ENCODE data around the gene PPP1R16B. TPM values are rescaled to one million over a fixed set of nuclear protein-coding genes. Genes with fewer than 3 reads are reported as not detected.
A peak's percentile ranks its signal among the peaks of the same experiment; 100 is the strongest.

PPP1R16B gene
- total RNA-seq, 2 experiments from 2014 or later = 78.8 to 84.0 TPM

DNA sequence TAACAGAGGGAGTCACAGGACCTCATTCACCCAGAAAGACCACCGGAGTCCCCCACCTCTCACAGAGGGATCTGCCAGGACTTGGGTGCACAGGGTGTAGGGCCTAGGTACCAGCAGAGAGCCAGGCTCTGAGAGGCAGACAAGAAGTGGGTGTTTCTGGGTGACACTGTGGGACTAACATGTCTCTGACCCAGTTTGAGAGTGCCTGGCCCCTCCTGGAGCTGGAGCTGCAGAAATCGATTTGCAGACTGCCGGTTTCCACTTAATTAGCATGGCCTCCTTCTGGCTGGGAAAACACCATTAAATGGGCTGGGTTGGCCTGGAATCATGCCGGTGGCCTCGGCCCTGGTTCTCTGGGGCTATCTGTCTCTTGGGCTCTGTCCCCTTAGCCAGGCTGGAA, 59.2 kb downstream of the PPP1R16B start:
- ChIA-PET POLR2A (no interaction called here), CTCF (no interaction called here)
- intact Hi-C loops (cut with DNase I, micrococcal nuclease) = no loop called here
- no peak overlapping the region for H3K27ac Mint-ChIP-seq
- no peak for DNase-seq
- no peaks in the 10 kb centered on the region for H3K9me3 Mint-ChIP-seq (ENCODE audit: low read depth)
- no peak overlapping the region for H3K4me3 Mint-ChIP-seq
- peaks cover 50% of the 10 kb centered on the region for H3K4me1 Mint-ChIP-seq
- no peak for ATAC-seq
- H3K36me3 Mint-ChIP-seq (ENCODE audit: low read depth) = peaks cover 17% of the 10 kb centered on the region
- H3K27me3 Mint-ChIP-seq = no peaks in the 10 kb centered on the region

DNA sequence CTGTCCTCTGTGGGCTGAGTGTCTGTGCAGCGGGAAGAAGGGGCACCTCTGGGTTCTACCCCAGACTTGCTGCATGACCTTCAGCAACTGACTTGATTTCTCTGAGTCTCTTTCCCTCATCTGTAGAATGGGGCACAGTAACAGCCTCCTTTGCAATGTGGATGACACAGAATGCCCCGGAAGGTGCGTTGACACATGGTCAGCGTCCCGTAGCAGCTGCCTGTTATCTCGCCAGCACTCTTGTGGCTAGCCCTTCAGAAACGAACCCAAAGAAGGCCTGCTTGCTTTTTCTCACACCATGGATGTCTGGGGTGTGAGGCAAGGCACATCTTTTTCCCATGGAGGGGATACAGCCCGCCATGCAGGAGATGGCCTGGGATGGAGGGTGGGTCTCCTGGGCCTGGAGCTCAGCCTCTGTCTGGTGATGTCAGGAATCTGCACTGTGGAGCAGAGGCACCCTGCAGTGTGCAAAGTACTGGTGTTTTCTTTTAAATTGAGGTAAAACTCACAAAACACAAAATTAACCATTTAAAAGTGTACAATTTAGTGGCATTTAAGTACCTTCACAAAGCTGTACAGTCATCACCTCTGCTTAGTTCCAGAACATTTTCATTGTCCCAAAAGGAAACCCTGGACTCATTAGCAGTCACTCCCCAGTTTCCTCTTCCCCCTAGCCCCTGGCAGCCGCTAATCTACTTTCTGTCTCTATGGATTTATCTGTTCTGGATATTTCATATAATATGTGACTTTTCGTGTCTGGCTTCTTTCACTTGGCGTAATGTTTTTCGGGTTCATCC, 61.0 kb downstream of the PPP1R16B start:
- Mint-ChIP-seq H3K27me3 (no peaks in the 10 kb centered on the region), H3K4me3 (no peak overlapping the region), H3K4me1 (peaks cover 55% of the 10 kb centered on the region), H3K9me3 (ENCODE audit: low read depth) (no peaks in the 10 kb centered on the region), H3K36me3 (ENCODE audit: low read depth) (peaks cover 17% of the 10 kb centered on the region), H3K27ac (no peak overlapping the region)
- CTCF ChIA-PET = interaction anchor here (0.6 to 1.4 kb wide), 5 partner anchors 17 to 390 kb away, joined by 3 to 7 read pairs (median 3); no protein-coding TSS in a partner anchor
- POLR2A ChIA-PET = no interaction called here
- intact Hi-C loops (cut with DNase I, micrococcal nuclease) = no loop called here
- DNase-seq (no peak), ATAC-seq (no peak)

DNA sequence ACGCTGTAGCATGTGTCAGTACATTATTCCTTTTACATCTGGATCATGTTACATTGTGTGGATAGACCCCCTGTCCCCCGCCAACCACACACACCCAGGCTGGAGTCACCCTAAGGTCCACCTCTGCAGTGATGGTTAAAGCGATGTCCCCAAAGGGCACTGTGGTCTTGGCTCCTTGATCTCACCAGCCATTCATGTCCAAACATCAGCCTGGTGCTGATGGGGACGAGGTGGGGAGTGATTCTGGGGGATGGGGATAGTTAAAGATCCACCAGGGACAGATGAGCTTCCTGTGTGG, 61.5 kb downstream of the PPP1R16B start:
- H3K27ac Mint-ChIP-seq = no peak overlapping the region
- H3K27me3 Mint-ChIP-seq = no peaks in the 10 kb centered on the region
- DNase-seq (no peak), ATAC-seq (no peak)
- H3K9me3 Mint-ChIP-seq (ENCODE audit: low read depth) = no peaks in the 10 kb centered on the region
- ChIA-PET CTCF (interaction anchor here (0.6 to 1.4 kb wide), 4 partner anchors 16 to 333 kb away, joined by 3 to 7 read pairs (median 3); no protein-coding TSS in a partner anchor), POLR2A (no interaction called here)
- H3K4me3 Mint-ChIP-seq = no peak overlapping the region
- peaks cover 57% of the 10 kb centered on the region for H3K4me1 Mint-ChIP-seq
- peaks cover 17% of the 10 kb centered on the region for H3K36me3 Mint-ChIP-seq (ENCODE audit: low read depth)
- intact Hi-C loops (cut with DNase I, micrococcal nuclease) = no loop called here

DNA sequence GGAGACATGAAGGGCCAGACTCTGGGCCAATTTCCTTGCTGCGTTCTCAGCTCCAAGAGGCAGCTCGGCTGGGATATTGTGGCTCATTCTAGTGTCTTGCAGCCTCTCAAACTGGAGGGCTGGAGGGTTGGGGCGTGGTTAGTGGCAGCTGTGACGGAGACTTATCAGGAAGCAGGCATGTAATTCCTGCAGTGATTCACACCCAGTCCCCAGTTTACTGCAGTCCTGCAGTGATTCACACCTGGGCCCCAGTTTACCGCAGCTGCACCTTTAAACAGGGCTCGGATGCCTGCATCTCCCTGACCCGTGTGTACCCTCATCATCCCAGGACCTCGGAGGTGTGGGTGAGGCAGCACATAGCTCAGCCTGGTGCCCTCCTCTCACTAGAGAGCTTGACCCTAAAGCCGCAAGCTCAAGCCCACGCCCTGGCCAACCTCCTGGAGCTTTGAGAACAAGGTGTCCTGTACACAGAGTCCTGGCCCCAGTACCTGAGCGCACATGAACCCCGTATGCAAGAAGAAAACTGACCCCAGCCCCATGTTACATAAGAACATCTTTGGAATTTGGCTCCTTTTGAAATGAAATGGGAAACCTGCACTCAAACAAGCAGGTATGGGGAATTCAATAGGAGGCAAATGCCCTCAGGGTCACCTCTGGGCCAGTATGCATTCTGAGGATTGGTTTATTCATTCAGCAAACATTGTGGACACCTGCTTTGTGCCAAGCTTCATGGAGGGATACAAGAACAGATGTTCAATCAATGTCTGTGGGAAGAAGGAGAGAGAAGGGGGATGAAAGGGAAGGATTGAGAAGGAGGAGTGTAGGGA, 65.4 kb downstream of the PPP1R16B start:
- Mint-ChIP-seq H3K27ac (peak overlapping the region; percentile 83), H3K9me3 (ENCODE audit: low read depth) (no peaks in the 10 kb centered on the region), H3K36me3 (ENCODE audit: low read depth) (peaks cover 19% of the 10 kb centered on the region), H3K27me3 (no peaks in the 10 kb centered on the region), H3K4me3 (peak overlapping the region; percentile 27), H3K4me1 (peaks cover 71% of the 10 kb centered on the region)
- intact Hi-C loops (cut with DNase I, micrococcal nuclease) = no loop called here
- ATAC-seq = peak; percentile 13
- ChIA-PET POLR2A (interaction anchor here (0.6 kb wide), 1 partner anchor 1662 kb away, joined by 3 read pairs; no protein-coding TSS in a partner anchor), CTCF (interaction anchor here (0.5 to 2.8 kb wide), 5 partner anchors 9 to 28 kb away, joined by 3 to 13 read pairs (median 3); no protein-coding TSS in a partner anchor)
- peak; percentile 73 for DNase-seq

DNA sequence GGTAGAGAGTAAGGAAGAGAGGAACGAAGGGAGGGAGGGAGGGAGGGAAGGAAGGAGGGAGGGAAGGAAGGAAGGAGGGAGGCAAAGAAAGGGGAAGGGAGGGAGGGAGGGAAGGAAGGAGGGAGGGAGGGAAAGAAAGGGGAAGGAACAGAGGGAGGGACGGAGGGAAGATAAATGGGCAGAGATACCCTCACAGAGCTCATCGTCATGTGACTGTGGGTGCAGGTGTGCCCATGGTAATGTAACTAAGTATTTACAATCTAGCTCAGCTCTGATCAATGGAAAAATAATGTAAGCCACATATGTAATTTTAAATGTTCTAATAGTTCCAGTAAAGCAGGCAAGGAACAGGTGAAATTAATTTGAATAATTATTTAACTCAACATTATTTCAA, 66.1 kb downstream of the PPP1R16B start:
- Mint-ChIP-seq H3K27me3 (no peaks in the 10 kb centered on the region), H3K9me3 (ENCODE audit: low read depth) (no peaks in the 10 kb centered on the region), H3K36me3 (ENCODE audit: low read depth) (peaks cover 19% of the 10 kb centered on the region), H3K4me1 (peaks cover 78% of the 10 kb centered on the region), H3K4me3 (no peak overlapping the region), H3K27ac (no peak overlapping the region)
- CTCF ChIA-PET = interaction anchor here (0.6 to 2.8 kb wide), 3 partner anchors 9 to 29 kb away, joined by 3 to 13 read pairs (median 3); no protein-coding TSS in a partner anchor
- intact Hi-C loops (cut with DNase I, micrococcal nuclease) = no loop called here
- ATAC-seq = no peak
- no peak for DNase-seq
- POLR2A ChIA-PET = no interaction called here

DNA sequence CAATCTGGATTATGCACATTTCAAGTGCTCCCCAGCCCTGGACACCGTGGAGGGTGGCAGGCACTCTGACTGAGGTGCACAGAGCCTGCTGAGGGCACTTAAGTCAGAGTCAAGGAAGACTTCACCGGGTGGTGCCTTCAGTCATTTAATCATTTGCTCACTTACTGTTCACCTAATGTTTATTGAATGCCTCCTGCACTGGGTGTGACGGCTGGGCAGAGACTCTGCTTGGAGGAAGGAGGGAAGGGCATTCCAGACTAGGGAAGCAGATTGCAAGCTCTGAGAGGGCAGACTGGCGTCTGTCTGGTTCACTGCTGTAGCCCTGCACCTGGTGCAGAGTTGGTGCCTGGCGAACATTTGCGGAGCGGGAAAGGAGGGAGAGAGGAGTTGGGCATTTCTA, 66.5 kb downstream of the PPP1R16B start:
- Mint-ChIP-seq H3K4me3 (peak overlapping the region; percentile 72), H3K27me3 (no peaks in the 10 kb centered on the region), H3K27ac (peak overlapping the region; percentile 96), H3K4me1 (peaks cover 82% of the 10 kb centered on the region), H3K9me3 (ENCODE audit: low read depth) (no peaks in the 10 kb centered on the region), H3K36me3 (ENCODE audit: low read depth) (peaks cover 19% of the 10 kb centered on the region)
- CTCF ChIA-PET = interaction anchor here (0.8 to 2.8 kb wide), 5 partner anchors 10 to 67 kb away, joined by 3 to 13 read pairs (median 10); partner anchors contain the start of gene PPP1R16B
- POLR2A ChIA-PET = interaction anchor here (1.2 to 1.4 kb wide), 2 partner anchors 14 to 29 kb away, joined by 3 to 9 read pairs; no protein-coding TSS in a partner anchor
- DNase-seq = no peak
- intact Hi-C loops (cut with DNase I, micrococcal nuclease) = loop anchor here (2.0 kb wide), 2 partner anchors 15 to 147 kb away; no protein-coding TSS in a partner anchor
- no peak for ATAC-seq

DNA sequence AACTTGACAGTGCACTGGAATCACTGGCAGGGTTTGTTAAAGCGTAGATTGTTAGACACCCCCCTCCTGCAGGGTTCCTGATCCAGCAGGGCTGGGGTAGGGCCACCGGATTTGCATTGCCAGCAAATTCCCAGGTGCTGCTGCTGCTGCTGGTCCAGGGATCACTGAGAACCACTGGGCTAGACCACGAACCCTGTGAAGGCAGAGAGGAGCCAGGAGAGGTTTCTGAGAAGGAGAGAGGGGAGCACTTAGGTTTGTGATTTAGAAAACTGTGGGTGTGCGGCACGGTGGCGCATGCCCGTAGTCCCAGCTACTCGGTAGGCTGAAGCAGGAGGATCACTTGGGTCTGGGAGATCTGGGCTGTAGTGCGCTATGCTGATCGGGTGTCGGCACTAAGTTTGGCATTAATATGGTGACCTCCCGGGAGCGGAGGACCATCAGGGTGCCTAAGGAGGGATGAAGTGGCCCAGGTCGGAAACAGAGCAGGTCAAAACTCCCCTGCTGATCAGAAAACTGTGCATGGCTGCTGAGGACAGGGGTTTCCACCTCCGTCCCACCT, 67.1 kb downstream of the PPP1R16B start:
- ATAC-seq (peak; percentile 6), DNase-seq (peak; percentile 57)
- no peaks in the 10 kb centered on the region for H3K9me3 Mint-ChIP-seq (ENCODE audit: low read depth)
- peaks cover 87% of the 10 kb centered on the region for H3K4me1 Mint-ChIP-seq
- peak overlapping the region; percentile 96 for H3K27ac Mint-ChIP-seq
- H3K4me3 Mint-ChIP-seq = peak overlapping the region; percentile 72
- no peaks in the 10 kb centered on the region for H3K27me3 Mint-ChIP-seq
- peaks cover 19% of the 10 kb centered on the region for H3K36me3 Mint-ChIP-seq (ENCODE audit: low read depth)
- ChIA-PET CTCF (interaction anchor here (0.7 to 2.8 kb wide), 10 partner anchors 11 to 82 kb away, joined by 3 to 13 read pairs (median 6); partner anchors contain the start of gene PPP1R16B), POLR2A (interaction anchor here (0.6 to 1.4 kb wide), 9 partner anchors 10 to 66 kb away, joined by 3 to 9 read pairs (median 3); no protein-coding TSS in a partner anchor)
- intact Hi-C loops (cut with DNase I, micrococcal nuclease) = loop anchor here (1.0 to 2.0 kb wide), 9 partner anchors 9 to 146 kb away; partner anchors contain the start of genes PPP1R16B (in 2 of the 2), ACTR5 (in 1 of the 2) and DHX35 (in 1 of the 2)

DNA sequence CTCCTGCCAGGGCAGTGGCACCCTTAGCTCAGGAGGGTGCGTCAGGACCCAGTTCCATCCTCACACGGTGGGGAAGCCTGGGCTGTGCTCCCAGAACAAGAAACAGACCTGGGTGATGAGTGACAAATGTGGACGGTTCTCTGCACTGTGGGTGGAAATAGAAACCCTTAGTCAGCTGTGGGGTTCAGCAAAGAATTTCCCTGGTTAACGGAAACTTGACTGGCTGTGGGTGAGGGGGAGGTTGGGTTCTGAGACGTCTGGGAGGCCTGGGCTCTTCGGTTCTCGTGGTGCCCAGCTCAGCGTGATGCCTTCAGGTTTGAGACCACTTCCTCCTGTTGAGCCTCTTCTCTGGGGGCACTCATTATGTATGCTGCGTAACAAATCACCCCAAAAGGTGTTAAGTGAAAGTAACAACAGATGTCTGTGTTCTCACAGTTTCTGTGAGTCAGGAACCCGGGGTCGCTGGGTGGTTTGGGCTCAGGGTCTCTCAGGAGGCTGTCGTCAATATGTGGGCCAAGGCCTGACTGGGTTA, 67.6 kb downstream of the PPP1R16B start:
- ChIA-PET POLR2A (interaction anchor here (0.6 to 1.4 kb wide), 9 partner anchors 11 to 66 kb away, joined by 3 to 9 read pairs (median 3); no protein-coding TSS in a partner anchor), CTCF (interaction anchor here (0.7 to 4.3 kb wide), 11 partner anchors 12 to 169 kb away, joined by 3 to 26 read pairs (median 6); partner anchors contain the start of gene PPP1R16B)
- peaks cover 90% of the 10 kb centered on the region for H3K4me1 Mint-ChIP-seq
- DNase-seq (peak; percentile 92), ATAC-seq (peak; percentile 81)
- no peaks in the 10 kb centered on the region for H3K9me3 Mint-ChIP-seq (ENCODE audit: low read depth)
- H3K4me3 Mint-ChIP-seq = peak overlapping the region; percentile 72
- intact Hi-C loops (cut with DNase I, micrococcal nuclease) = loop anchor here (1.0 to 2.0 kb wide), 9 partner anchors 10 to 146 kb away; partner anchors contain the start of genes PPP1R16B (in 2 of the 2), ACTR5 (in 1 of the 2) and DHX35 (in 1 of the 2)
- H3K27me3 Mint-ChIP-seq = no peaks in the 10 kb centered on the region
- peaks cover 15% of the 10 kb centered on the region for H3K36me3 Mint-ChIP-seq (ENCODE audit: low read depth)
- H3K27ac Mint-ChIP-seq = peak overlapping the region; percentile 96

DNA sequence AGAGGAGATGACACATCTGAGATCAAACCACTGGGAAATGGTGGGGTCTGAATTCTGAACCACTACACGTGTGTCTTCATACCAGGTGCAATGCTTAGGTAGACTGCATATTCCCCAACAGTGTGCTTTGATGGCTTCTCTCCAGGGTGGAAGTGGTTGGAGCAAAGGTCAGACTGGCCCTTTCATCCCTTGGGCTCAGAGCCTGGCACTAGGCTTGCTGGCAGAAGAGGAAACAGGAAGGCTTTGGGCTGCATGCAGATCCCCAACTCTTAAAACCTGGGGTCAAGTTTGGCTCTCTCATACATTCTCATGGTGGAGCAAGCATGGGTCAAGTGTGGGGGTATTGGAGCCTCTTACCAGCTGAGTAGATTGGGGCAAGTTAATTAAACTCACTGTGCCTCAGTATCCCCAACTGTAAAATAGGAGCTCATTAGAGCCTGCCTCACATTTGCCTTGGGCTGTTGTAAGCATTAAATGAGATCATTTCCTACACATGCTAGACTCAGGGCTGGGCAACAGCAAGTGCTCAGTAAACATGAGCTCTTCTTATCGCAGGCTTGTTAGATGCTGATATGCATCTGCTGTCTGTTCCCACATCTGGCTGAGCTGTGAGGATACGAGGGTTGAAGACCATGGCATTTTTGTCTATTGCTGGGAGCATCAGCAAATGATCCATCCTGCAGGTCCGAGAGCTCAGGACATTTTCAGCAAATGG, 69.1 kb downstream of the PPP1R16B start:
- intact Hi-C loops (cut with DNase I, micrococcal nuclease) = loop anchor here in 1 of 2 experiments (1.0 kb wide), 1 partner anchor 19 kb away; no protein-coding TSS in a partner anchor
- CTCF ChIA-PET = interaction anchor here (0.6 to 4.3 kb wide), 12 partner anchors 12 to 1569 kb away, joined by 3 to 26 read pairs (median 4); partner anchors contain the start of gene FAM83D

More for the DNA sequence above, 69.1 kb downstream of the PPP1R16B start:
- Mint-ChIP-seq H3K4me3 (peak overlapping the region; percentile 63), H3K4me1 (peaks cover 92% of the 10 kb centered on the region), H3K27ac (peak overlapping the region; percentile 96), H3K9me3 (ENCODE audit: low read depth) (no peaks in the 10 kb centered on the region), H3K36me3 (ENCODE audit: low read depth) (peaks cover 6% of the 10 kb centered on the region), H3K27me3 (no peaks in the 10 kb centered on the region)
- DNase-seq = no peak
- peak; percentile 7 for ATAC-seq
- POLR2A ChIA-PET = interaction anchor here (0.7 to 1.6 kb wide), 5 partner anchors 13 to 69 kb away, joined by 3 to 4 read pairs (median 3); partner anchors contain the start of genes FAM83D and PPP1R16B
